Activated CD8-positive, alpha-beta memory T cell treated with anti-CD3 and anti-CD28 coated beads for 4 hours (primary cell): ENCODE data around the gene COQ4.

ENCODE experiments used
- DNase-seq, 2 donors: peaks; one replicate each; pipeline ENCODE4 v3.0.0-alpha.2; 2020; ENCODE audit warnings: low read depth in 2 of 2

Gene COQ4

DNA sequence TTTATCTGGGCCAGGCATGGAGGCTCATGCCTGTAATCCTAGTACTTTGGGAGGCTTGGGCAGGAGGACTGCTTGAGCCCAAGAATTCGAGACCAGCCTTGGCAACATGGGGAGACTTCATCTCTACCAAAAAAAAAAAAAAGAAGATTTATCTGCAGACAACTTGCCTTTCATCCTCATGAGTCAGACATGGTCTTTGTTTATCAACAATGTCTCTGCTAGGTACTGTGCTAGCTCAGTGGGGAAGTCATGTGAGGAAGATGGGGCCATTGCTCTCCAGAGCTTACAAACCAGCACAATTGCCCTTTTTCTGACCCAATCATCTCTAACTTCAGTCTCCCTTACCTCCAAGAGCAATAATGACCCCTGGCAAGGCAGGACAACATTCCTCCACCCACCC, 50.1 kb downstream of the COQ4 start:
- no peak for DNase-seq

- no peak for DNase-seq
Measured at GRCh38 chr9:128374221-128374675, 51.6 kb downstream of the COQ4 start.

- DNase-seq, result no peak
Measured at GRCh38 chr9:128375865-128376264, 53.2 kb downstream of the COQ4 start.

DNA sequence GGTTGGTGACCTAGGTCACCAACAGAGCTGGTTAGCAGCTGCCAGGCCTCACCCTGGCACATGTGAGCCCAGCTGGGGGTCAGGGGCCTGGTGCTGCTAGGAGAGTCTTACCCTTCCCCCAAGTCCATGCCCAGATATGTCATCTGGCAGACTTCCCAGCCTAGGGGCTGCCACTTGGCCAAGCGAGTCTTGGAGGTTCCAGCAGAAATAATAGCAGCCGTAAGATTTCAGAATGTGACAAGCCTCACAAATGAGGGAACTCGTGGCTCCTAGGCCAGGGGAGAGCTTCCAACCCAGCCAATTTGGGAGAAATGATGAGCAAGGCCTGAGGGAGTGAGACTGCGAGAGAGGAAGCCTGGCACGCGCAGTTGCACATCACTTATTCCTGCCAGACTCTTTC, 59.6 kb downstream of the COQ4 start:
- DNase-seq, result no peak

DNA sequence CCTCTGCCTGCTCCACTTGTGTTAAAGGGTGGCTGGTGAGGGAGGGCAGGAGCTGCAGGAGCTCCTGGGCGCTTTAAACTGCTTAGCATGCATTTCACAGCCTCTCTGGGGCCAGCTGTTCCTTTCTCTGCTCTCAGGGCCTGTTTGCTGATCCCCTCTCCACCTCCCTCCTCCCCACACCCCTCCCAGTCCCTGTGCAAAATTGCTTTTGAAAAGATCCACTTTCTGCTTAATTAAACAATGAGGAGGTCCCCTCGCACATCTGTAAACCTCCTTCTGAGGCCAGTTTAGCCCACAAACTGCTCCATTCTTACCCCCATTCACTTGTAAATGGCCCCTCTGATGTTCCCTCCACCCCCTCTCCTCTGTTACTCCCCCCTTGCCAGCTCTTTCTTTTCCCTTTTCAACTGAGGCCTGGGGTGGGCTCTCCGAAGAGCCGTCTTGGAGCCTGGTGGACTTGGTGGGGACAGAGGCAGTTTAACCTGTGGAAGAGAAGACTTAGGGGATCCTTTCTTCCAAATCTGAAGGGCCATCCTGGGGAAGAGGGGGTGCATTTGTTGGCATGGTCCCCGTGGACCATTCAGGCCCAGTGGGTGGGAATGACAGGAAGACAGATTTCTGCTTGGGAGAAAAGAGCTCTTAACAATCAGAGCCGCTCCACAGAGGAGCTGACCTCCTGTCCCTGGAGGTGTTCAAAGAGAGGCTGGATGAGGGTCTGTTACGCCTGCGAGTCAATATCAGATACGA, 60.5 kb downstream of the COQ4 start:
- DNase-seq, result no peak
